ENCODE data around the gene IL20RA.

Gene IL20RA

DNA sequence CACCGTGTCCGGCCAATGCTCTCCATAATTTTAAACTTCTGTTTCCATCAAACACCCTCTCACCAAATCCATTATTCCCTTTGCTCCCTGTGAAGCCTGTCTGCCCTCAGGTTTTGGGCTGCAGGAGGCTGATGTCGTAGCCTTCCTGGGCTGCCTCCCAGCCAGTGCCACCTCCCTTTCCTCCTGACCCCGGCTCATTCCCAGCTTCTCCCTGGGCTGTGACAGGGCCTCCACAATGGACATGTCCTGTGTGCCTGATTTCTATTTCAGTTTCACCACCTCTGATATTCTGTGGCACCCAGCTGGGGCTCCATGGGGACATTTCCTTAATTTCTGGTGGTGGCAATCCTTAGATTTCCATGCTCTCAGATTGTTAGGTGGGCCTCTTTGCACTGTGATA is 28.8 kb downstream of the IL20RA start:
- Histone ChIP-seq H3K27ac (ENCODE audit: low read length) (no peak overlapping the region), H4K20me1 (ENCODE audit: insufficient read depth, low read length) (no peaks in the 10 kb centered on the region), H3K4me2 (ENCODE audit: low read depth, low read length) (no peak overlapping the region), H3F3A (ENCODE audit: insufficient read depth, low read length) (no peaks in the 10 kb centered on the region), H3K9ac (ENCODE audit: low read length) (no peak overlapping the region), H3K36me3 (replicated peaks; ENCODE audit: insufficient read depth, low read length) (no peaks in the 10 kb centered on the region), H3K4me1 (ENCODE audit: low read length) (no peaks in the 10 kb centered on the region), H3K27me3 (replicated peaks; ENCODE audit: insufficient read depth, low read length) (no peaks in the 10 kb centered on the region), H3K79me2 (ENCODE audit: low read length) (no peaks in the 10 kb centered on the region), H3K4me3 (ENCODE audit: low read length) (no peak overlapping the region), H2AFZ (ENCODE audit: low read length) (no peak overlapping the region), H3K9me2 (replicated peaks; ENCODE audit: insufficient read depth, low read length) (no peaks in the 10 kb centered on the region), H3K9me3 (replicated peaks; ENCODE audit: insufficient read depth, low read length) (no peaks in the 10 kb centered on the region)
- DNase-seq = no peak
- no peak for TF ChIP-seq EZH2 (optimal IDR thresholded peaks at IDR 0.05; ENCODE audit: low read depth, low read length)
- TF ChIP-seq, protein P1, sequence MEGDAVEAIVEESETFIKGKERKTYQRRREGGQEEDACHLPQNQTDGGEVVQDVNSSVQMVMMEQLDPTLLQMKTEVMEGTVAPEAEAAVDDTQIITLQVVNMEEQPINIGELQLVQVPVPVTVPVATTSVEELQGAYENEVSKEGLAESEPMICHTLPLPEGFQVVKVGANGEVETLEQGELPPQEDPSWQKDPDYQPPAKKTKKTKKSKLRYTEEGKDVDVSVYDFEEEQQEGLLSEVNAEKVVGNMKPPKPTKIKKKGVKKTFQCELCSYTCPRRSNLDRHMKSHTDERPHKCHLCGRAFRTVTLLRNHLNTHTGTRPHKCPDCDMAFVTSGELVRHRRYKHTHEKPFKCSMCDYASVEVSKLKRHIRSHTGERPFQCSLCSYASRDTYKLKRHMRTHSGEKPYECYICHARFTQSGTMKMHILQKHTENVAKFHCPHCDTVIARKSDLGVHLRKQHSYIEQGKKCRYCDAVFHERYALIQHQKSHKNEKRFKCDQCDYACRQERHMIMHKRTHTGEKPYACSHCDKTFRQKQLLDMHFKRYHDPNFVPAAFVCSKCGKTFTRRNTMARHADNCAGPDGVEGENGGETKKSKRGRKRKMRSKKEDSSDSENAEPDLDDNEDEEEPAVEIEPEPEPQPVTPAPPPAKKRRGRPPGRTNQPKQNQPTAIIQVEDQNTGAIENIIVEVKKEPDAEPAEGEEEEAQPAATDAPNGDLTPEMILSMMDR (IDR thresholded peaks at IDR 0.05; ENCODE audit: low read length) = no peak
- TF ChIP-seq EZH2phosphoT487 (IDR thresholded peaks at IDR 0.05; ENCODE audit: low read length) = no peak

DNA sequence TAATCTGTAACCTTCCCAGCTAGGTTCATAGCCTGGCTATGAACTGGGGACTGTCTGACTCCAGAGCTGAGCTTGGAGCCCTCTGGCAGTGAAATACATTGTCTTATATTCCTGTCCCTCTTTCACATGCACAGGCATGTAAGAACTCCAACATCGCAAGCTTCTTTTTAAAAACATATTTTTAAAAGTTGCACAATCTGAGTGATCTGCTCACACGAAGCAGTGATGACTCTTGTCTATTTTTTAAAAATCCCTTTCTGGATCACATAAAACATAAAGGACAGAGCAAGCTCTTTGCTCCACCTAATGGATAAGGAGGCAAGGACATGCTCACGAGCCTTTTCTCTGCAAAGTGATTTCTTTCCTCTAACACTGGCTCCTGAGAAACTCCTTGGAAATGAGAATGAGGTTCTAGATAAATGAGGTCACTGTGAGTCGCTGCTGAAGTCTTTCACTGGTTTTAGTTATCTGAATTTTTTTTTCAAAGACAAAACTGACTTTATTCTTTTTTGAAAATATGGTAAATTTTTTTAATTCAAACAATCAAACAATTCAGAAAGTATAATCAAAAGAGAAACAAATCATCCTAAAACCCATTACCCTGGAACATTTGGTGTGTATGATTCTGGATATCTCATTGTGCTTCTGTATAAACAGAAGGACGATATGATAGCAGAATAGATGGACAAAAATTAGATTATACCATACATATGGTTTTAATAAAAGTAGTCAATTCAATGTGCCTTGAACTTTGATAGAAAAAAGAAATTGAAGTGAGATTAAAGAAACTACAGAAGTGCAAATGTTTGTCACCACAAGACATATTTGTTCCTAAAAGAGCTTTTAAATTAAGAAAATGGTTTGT is 30.8 kb downstream of the IL20RA start:
- no peak overlapping the region for H3K9ac ChIP-seq (ENCODE audit: low read length)
- DNase-seq = peak; percentile 34
- no peaks in the 10 kb centered on the region for H3K9me3 ChIP-seq (replicated peaks; ENCODE audit: insufficient read depth, low read length)

DNA sequence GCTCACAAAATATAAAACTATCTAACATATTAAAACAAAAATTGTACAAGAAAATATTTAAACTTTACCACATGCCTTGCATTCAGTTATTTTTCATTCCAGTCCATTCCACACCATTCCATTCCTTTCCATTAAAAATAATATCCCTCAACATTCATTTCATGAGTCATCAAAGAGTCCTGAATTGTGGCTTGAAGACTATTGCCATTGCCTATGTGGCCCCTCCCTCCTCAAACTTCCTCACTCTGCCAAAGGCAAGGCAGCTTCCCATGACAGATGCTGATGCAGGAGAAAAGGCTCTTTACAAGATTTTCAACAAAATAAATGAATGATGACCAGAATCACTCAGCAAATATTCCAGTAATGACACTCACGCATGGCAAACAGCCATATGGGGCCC is 31.7 kb downstream of the IL20RA start:
- no peak overlapping the region for H3K4me2 ChIP-seq (ENCODE audit: low read depth, low read length)
- H3K9me3 ChIP-seq (replicated peaks; ENCODE audit: insufficient read depth, low read length) = no peaks in the 10 kb centered on the region
- no peak overlapping the region for H3K9ac ChIP-seq (ENCODE audit: low read length)
- TF ChIP-seq EZH2 (optimal IDR thresholded peaks at IDR 0.05; ENCODE audit: low read depth, low read length) (no peak), EZH2phosphoT487 (IDR thresholded peaks at IDR 0.05; ENCODE audit: low read length) (no peak)
- TF ChIP-seq, protein P1 (IDR thresholded peaks at IDR 0.05; ENCODE audit: low read length) = no peak
- no peak overlapping the region for H3K27ac ChIP-seq (ENCODE audit: low read length)
- no peaks in the 10 kb centered on the region for H3K9me2 ChIP-seq (replicated peaks; ENCODE audit: insufficient read depth, low read length)
- no peak for DNase-seq
- no peak overlapping the region for H3K4me3 ChIP-seq (ENCODE audit: low read length)
- H2AFZ ChIP-seq (ENCODE audit: low read length) = no peak overlapping the region
- H3K79me2 ChIP-seq (ENCODE audit: low read length) = no peaks in the 10 kb centered on the region
- no peaks in the 10 kb centered on the region for H3K36me3 ChIP-seq (replicated peaks; ENCODE audit: insufficient read depth, low read length)
- no peaks in the 10 kb centered on the region for H4K20me1 ChIP-seq (ENCODE audit: insufficient read depth, low read length)
- H3K4me1 ChIP-seq (ENCODE audit: low read length) = no peaks in the 10 kb centered on the region
- no peaks in the 10 kb centered on the region for H3F3A ChIP-seq (ENCODE audit: insufficient read depth, low read length)
- no peaks in the 10 kb centered on the region for H3K27me3 ChIP-seq (replicated peaks; ENCODE audit: insufficient read depth, low read length)

More for the DNA sequence above, 30.8 kb downstream of the IL20RA start:
- Histone ChIP-seq H3K4me2 (ENCODE audit: low read depth, low read length) (no peak overlapping the region), H3K4me3 (ENCODE audit: low read length) (no peak overlapping the region), H3K36me3 (replicated peaks; ENCODE audit: insufficient read depth, low read length) (no peaks in the 10 kb centered on the region), H3K4me1 (ENCODE audit: low read length) (no peaks in the 10 kb centered on the region), H2AFZ (ENCODE audit: low read length) (no peak overlapping the region), H3K27ac (ENCODE audit: low read length) (no peak overlapping the region), H3K27me3 (replicated peaks; ENCODE audit: insufficient read depth, low read length) (no peaks in the 10 kb centered on the region), H3K9me2 (replicated peaks; ENCODE audit: insufficient read depth, low read length) (no peaks in the 10 kb centered on the region), H3K79me2 (ENCODE audit: low read length) (no peaks in the 10 kb centered on the region), H4K20me1 (ENCODE audit: insufficient read depth, low read length) (no peaks in the 10 kb centered on the region), H3F3A (ENCODE audit: insufficient read depth, low read length) (no peaks in the 10 kb centered on the region)
- TF ChIP-seq EZH2 (optimal IDR thresholded peaks at IDR 0.05; ENCODE audit: low read depth, low read length) = no peak
- TF ChIP-seq, protein P1 (IDR thresholded peaks at IDR 0.05; ENCODE audit: low read length) = peak; percentile 35

Data from MM.1S (cell line).